Liver (tissue), 3 donors: ENCODE results near the gene NHERF1.

ENCODE experiments used
- CTCF ChIP-seq: fragments of 150-350 bp; IDR thresholded peaks from 2 replicates; pipeline ENCODE4 v1.5.1; 2017; ENCODE audit warnings: improper control_type of control experiment, low read depth, low read length; ENCODE audit not compliant: missing input control
- FOXA2 ChIP-seq: IDR thresholded peaks from 2 replicates; pipeline ENCODE4 v1.6.1; 2016; ENCODE audit warnings: antibody characterized with exemption
- GABPA ChIP-seq, 2 donors: IDR thresholded peaks in 1 of 2; conservative IDR thresholded peaks in 1 of 2; 2 replicates each; pipeline ENCODE4 v1.6.1; 2016; ENCODE audit warnings: antibody characterized with exemption in 2 of 2, mild to moderate bottlenecking in 1 of 2, moderate library complexity in 1 of 2
- HNF4G ChIP-seq: IDR thresholded peaks from 2 replicates; pipeline ENCODE4 v1.6.1; 2016; ENCODE audit warnings: antibody characterized with exemption
- JUND ChIP-seq, 2 donors: IDR thresholded peaks; 2 replicates each; pipeline ENCODE4 v1.6.1; 2016; ENCODE audit warnings: antibody characterized with exemption in 2 of 2
- MAX ChIP-seq: IDR thresholded peaks from 2 replicates; pipeline ENCODE4 v1.6.1; 2016; ENCODE audit warnings: antibody characterized with exemption
- RAD21 ChIP-seq, 2 donors: IDR thresholded peaks; 2 replicates each; pipeline ENCODE4 v1.6.1; 2016; ENCODE audit warnings: antibody characterized with exemption in 2 of 2, mild to moderate bottlenecking in 2 of 2
- REST ChIP-seq: IDR thresholded peaks from 2 replicates; pipeline ENCODE4 v1.6.1; 2016; ENCODE audit warnings: antibody characterized with exemption, mild to moderate bottlenecking
- RXRA ChIP-seq, 2 donors: IDR thresholded peaks; 2 replicates each; pipeline ENCODE4 v1.6.1; 2017 to 2018; ENCODE audit warnings: antibody characterized with exemption in 2 of 2, mild to moderate bottlenecking in 1 of 2
- SP1 ChIP-seq: IDR thresholded peaks from 2 replicates; pipeline ENCODE4 v1.6.1; 2018; ENCODE audit warnings: antibody characterized with exemption, mild to moderate bottlenecking
- TAF1 ChIP-seq: conservative IDR thresholded peaks from 2 replicates; pipeline ENCODE4 v1.6.1; 2016; ENCODE audit warnings: antibody characterized with exemption, mild to moderate bottlenecking
- YY1 ChIP-seq: IDR thresholded peaks from 2 replicates; pipeline ENCODE4 v1.6.1; 2016; ENCODE audit warnings: antibody characterized with exemption, mild to moderate bottlenecking
- TF ChIP-seq, protein P1 (sequence below): IDR thresholded peaks from 2 replicates; pipeline ENCODE4 v1.6.1; 2016; ENCODE audit warnings: antibody characterized with exemption
- donor health status: healthy.
- donor health status: healthy.

DNA sequence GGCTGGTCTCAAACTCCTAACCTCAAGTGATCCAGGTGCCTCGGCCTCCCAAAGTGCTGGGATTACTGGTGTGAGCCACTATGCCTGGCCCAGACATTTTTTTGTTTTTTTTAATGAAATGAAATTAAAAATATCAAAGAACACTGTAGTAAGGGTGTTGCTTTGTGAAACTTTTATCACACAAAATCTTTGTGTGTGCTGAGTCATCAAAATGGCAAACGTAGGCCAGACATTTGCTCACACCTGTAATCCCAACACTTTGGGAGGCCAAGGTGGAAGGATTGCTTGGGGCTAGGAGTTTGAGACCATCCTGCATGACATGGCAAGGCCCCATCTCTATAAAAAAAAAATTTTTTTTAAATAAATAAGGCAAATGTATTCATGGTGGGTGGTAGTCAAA lies 18.0 kb downstream of the NHERF1 start:
- TF ChIP-seq CTCF (no peak), TAF1 (no peak), YY1 (no peak), JUND (IDR thresholded peaks at IDR 0.05) (no peak), RAD21 (IDR thresholded peaks at IDR 0.05) (no peak), MAX (no peak), RXRA (IDR thresholded peaks at IDR 0.05) (no peak), GABPA (IDR thresholded peaks at IDR 0.05 in 1 of 2, conservative IDR thresholded peaks at IDR 0.05 in 1 of 2) (no peak), SP1 (no peak), HNF4G (no peak), REST (no peak), FOXA2 (no peak)
- TF ChIP-seq, protein P1, sequence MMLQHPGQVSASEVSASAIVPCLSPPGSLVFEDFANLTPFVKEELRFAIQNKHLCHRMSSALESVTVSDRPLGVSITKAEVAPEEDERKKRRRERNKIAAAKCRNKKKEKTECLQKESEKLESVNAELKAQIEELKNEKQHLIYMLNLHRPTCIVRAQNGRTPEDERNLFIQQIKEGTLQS: no peak
